HG03342 (cell line): ENCODE measurements around the gene KCNS1.
"Not testable (repeated sequence)": the region's sequence is repeated elsewhere in the genome, so short reads cannot be mapped to it uniquely, and the experiment has no call there.

Experiments
- ATAC-seq: cut with Tn5 transposase; IDR thresholded peaks from one replicate; pipeline ENCODE4 v1.9.1; 2021; ENCODE audit warnings: mild to moderate bottlenecking, moderate library complexity; ENCODE audit not compliant: unreplicated experiment

Gene KCNS1

GRCh38 chr20:45083127-45083526 lies 17.8 kb downstream of the KCNS1 start:
- no peak for ATAC-seq

DNA sequence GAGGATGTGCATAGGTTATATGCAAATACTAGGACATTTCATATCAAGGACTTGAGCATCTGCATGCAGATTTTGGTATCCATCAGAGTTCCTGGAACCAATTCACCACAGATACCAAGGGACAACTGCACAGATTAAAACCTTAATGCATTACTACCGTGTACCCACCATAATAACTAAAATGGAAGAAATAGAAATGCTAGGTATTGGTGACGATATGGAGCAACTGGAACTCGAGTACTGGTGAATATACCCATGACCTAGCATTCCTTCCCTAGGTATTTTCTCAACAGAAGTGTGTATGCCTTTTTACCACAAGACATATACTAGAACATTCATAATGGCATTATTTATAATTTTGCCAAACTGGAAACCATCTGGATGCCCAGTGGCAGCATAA lies 18.5 kb downstream of the KCNS1 start:
- no peak for ATAC-seq

GRCh38 chr20:45080867-45081624 lies 19.9 kb downstream of the KCNS1 start:
- ATAC-seq: no peak

DNA sequence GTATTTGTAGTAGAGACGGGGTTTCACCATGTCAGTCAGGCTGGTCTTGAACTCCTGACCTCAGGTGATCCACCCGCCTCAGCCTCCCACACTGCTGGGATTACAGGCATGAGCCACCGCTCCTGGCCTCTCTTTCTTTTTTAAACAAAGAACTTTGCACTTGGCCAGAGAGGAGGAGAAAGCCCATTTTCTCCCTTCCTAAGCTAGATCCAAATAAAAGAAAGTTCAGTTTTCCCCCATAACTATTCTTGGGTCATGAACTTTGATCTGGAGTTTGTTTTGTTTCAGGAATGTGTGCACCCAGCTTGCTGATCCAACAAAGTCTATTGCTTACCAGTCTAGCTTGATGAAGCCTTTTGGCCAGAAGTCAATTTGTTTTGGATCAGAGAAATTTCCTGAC lies 23.4 kb downstream of the KCNS1 start:
- ATAC-seq: no peak

GRCh38 chr20:45073221-45073620 lies 27.7 kb downstream of the KCNS1 start:
- no peak for ATAC-seq

- no peak for ATAC-seq
Observed at GRCh38 chr20:45072066-45072465, 28.9 kb downstream of the KCNS1 start.

GRCh38 chr20:45070932-45071632 lies 29.8 kb downstream of the KCNS1 start:
- ATAC-seq: no peak

DNA sequence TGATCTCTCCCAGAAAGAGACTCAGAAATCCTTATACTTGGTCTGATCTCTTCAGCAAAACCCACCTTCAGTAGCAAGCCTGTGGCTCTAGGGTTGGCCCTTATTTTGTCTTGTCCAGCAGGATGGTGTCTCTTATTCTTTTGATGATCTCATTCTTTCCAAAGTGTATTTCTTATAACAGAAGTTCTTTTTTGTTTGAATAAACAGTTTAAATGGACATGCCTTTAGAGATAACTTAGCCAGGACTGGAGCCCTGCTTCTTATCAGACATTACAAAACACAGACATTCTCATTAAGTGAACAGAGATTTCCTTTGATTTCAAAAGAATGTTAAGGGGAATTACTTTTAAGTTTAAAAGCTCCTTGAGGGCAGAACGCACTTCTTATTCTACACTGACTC lies 31.7 kb downstream of the KCNS1 start:
- ATAC-seq: no peak

DNA sequence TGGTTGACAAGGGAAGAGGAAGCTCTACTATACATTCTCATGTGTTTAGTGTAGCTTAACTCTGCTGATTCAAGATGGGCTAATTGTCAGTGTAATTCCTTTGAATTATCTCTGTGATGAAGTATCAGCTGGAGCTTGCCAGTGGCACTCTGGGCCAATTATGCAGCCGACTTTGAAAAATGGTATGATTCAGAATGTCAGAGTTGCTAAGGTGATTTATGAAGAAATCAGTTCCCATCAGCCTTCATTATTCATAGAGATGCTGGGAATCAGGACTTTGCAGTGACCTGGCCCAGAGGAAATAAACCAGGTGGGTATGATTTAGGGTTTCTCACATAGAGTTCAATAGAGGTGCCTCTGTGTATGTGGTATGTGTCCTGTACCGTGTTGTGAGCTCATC lies 33.4 kb downstream of the KCNS1 start:
- no peak for ATAC-seq

GRCh38 chr20:45067087-45067486 lies 33.8 kb downstream of the KCNS1 start:
- no peak for ATAC-seq

GRCh38 chr20:45066372-45066771 lies 34.6 kb downstream of the KCNS1 start:
- ATAC-seq: no peak

GRCh38 chr20:45064812-45065211 lies 36.1 kb downstream of the KCNS1 start:
- ATAC-seq: no peak

DNA sequence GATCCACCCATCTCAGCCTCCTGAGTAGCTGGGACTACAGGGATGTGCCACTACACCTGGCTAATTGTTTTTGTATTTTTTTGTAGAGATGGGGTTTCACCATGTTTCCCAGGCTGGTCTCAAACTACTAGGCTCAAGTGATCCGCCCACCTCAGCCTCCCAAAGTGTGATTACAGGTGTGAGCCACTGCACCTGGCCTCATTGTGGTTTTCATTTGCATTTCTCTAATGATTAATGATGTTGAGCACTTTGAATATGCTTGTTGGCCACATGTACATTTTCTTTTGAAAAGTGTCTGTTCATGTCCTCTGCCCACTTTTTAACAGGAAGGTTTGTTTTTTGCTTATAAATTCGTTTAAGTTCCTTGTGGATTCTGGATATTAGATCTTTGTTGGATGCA lies 37.8 kb downstream of the KCNS1 start:
- not testable (repeated sequence) for ATAC-seq

GRCh38 chr20:45061244-45061643 lies 39.7 kb downstream of the KCNS1 start:
- ATAC-seq: no peak

- ATAC-seq: no peak
Observed at GRCh38 chr20:45060294-45060693, 40.6 kb downstream of the KCNS1 start.

GRCh38 chr20:45059022-45059728 lies 41.8 kb downstream of the KCNS1 start:
- no peak for ATAC-seq

DNA sequence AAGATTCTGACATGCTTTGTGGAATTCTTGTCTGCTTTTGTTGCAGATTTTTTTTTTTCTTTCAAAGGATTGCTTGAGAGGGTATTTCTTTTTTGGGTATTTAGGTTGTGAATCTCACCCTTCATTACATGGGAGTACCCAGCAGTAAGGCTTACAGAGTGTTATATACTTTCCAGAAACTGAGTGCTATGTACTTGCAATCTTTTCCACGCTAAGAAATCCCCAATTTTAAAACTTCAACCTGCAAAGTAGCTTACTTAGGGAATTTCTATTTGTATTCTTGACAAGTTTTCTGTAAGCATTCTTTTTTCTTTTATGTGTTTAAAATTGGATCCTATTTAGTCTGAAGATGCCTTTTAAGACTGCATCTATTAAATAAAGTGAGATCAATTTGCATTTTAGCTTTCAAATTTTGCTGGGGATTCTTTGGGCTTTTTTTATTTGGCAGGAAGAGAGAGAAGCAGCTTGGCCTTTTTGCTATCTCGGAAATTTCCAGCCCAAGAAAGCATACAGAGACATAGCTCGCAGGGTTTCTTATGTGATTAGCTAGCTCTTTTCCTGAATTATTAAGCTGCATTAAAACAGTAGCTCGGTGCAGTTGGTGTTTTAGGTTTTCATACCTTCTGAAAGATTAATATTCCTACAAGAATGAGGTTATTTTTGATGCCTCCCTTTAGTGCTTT lies 42.6 kb downstream of the KCNS1 start:
- no peak for ATAC-seq

DNA sequence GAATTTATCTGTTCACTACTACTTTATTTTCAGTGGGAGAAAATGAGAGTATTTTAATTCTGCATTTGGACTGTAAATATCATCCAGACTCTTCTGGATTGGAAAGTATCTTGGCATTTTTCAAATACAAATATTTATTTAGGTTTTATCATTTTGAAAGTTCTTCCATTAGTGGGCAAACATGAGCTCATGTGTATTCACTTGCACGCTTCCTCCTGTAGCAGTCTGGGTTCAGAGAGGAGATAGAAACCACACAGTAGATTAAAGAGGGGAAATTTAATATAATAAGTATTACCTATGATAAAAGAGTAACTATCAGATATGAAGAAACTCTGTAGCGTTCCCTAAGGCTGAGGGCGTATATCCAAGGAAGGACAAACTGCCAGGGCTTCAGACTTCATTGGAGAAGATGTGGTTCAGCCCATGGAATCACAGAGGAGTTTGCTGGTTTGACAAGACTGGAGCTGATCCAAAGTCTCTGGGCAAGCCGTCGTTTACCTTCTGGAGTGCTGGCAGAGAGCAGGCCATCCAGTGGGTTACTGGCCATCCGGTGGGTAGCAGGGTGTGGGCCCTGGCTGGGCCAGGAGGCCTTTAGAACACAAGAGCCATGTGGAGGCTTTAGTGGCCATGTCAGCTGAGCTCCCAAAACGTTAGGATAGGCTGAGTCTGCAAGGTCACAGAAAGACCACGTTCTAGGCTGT lies 44.3 kb downstream of the KCNS1 start:
- ATAC-seq: no peak

DNA sequence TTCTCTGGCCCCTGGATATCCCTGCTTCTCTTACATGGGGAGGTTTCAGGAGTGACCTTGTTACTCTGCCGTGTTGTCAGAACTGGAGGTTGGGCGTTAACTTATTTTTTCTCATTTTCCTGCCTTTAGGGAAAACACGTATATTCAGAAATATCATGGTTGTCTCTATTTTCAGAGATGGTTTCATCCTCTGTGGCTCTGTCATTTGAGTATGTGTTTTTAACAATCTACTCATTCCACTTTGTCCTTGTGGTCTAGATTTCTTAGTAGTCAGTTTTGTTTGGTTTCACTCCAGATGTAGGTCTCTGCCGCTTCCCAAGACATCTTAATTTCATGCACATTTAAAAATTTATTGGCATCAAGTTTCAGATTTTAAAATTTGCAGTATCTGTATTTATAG lies 45.9 kb downstream of the KCNS1 start:
- ATAC-seq: no peak

- ATAC-seq: no peak
Observed at GRCh38 chr20:45053430-45054351, 47.2 kb downstream of the KCNS1 start.
